Heart left ventricle (tissue), 13 donors: Measurements from ENCODE around the gene LINGO3.

Experiments used
- POLR2A ChIP-seq, 2 donors: fragments of 450-650 bp; IDR thresholded peaks; one replicate each; pipeline ENCODE4 v1.6.1; 2017; ENCODE audit warnings: antibody characterized with exemption in 2 of 2, mild to moderate bottlenecking in 2 of 2, moderate library complexity in 2 of 2
- TF ChIP-seq, protein P1 (sequence below), 12 donors: fragments of 200-600 bp; sonication (generic) in 4 of 12; IDR thresholded peaks; one replicate each; pipeline versions ENCODE4 v1.5.0 to v1.8.0; 2018 to 2022; ENCODE audit warnings: antibody characterized with exemption in 12 of 12, mild to moderate bottlenecking in 5 of 12
- donor health status: ischemic (EF 13 %, LVEDD 7.1; RV severe dilation, severe dysfunction).
- donor health status: DM: no; HTN: yes; CAD: no.
- donor health status: DM: no; HTN: no; CAD: no.
- donor health status: ischemic (EF 25% LVEDD 6.9; RV normal size, moderate dysfunction).
- donor health status: ischemic (EF 25% LVEDD 5.7; RV mildly dilated, moderate dysfunction).
- donor health status: ischemic (EF 35%, LVEDD 5.7; RV mildly dilated, moderate dysfunction).
- donor health status: nonischemic (EF 11% LVEDD 7.7; RV severe dilation, severe dysfunction).
- donor health status: DM: yes; HTN: yes; CAD: no.
- donor health status: PGD.
- donor health status: ischemic (EF 29% LVEDD 5.4; RV normal size, mild dysfunction).
- donor health status: nonischemic (EF 23%, LVEDD 6.1; RV moderate dilation, normal function).

DNA sequence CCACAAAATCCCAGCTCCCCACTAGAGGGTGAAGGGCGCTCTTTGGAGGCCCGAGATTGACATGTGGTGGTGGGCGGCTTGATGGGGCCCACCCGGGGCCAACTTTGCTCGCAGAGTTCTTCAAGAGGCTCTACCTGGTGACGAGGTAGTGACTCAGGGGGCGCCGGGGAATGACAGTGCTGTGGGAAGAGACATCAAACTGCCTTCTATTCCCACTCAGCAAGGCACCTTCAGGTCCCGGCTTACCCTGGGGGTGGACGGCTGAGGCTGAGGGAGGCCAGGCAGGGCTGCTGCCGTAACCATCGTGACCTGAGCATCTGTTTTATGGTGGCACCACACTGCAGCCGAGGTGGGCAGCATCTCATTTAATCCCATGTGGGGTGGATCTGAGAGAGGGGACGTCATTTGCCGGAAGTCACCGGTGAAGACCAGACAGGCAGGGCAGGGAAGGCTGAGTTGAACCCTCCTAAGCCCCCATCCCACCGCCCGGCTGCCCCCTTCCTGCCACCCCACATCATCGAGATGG, 1.6 kb downstream of the LINGO3 start:
- TF ChIP-seq, protein P1, sequence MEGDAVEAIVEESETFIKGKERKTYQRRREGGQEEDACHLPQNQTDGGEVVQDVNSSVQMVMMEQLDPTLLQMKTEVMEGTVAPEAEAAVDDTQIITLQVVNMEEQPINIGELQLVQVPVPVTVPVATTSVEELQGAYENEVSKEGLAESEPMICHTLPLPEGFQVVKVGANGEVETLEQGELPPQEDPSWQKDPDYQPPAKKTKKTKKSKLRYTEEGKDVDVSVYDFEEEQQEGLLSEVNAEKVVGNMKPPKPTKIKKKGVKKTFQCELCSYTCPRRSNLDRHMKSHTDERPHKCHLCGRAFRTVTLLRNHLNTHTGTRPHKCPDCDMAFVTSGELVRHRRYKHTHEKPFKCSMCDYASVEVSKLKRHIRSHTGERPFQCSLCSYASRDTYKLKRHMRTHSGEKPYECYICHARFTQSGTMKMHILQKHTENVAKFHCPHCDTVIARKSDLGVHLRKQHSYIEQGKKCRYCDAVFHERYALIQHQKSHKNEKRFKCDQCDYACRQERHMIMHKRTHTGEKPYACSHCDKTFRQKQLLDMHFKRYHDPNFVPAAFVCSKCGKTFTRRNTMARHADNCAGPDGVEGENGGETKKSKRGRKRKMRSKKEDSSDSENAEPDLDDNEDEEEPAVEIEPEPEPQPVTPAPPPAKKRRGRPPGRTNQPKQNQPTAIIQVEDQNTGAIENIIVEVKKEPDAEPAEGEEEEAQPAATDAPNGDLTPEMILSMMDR (IDR thresholded peaks at IDR 0.05): no peak
- no peak for TF ChIP-seq POLR2A (IDR thresholded peaks at IDR 0.05)
